HepG2 (cell line): ENCODE results near the gene CACNA1D. TPM values are rescaled to one million over a fixed set of nuclear protein-coding genes. Genes with fewer than 3 reads are reported as not detected.

Source experiments
- BORCS8-MEF2B ChIP-seq: sonication (generic); formaldehyde crosslinking; IDR thresholded peaks from 2 replicates; pipeline ENCODE4 v1.8.0; 2022; ENCODE audit warnings: mild to moderate bottlenecking, missing genetic modification reagents
- CREB3 ChIP-seq: sonication (generic); formaldehyde crosslinking; IDR thresholded peaks from 2 replicates; pipeline ENCODE4 v1.5.0; 2020; ENCODE audit warnings: missing genetic modification reagents
- GTF2F1 ChIP-seq: fragments of 150-350 bp; IDR thresholded peaks from 2 replicates; pipeline ENCODE4 v1.6.1; 2014; ENCODE audit warnings: low read length
- HIC2 ChIP-seq: sonication (generic); formaldehyde crosslinking; IDR thresholded peaks from 2 replicates; pipeline ENCODE4 v1.9.0; 2022; ENCODE audit warnings: low read depth, missing genetic modification reagents
- MXD4 ChIP-seq: IDR thresholded peaks from 2 replicates; pipeline ENCODE4 v1.6.1; 2016; ENCODE audit warnings: mild to moderate bottlenecking, missing biosample characterization, missing genetic modification reagents
- NCOA1 ChIP-seq: sonication (generic); formaldehyde crosslinking; IDR thresholded peaks from 2 replicates; pipeline ENCODE4 v1.9.0; 2021; ENCODE audit warnings: missing genetic modification reagents
- TRIM22 ChIP-seq: fragments of 450-650 bp; IDR thresholded peaks from 2 replicates; pipeline ENCODE4 v1.6.1; 2017
- USF2 ChIP-seq, 2 experiments: sonication (generic) in 1 of 2; formaldehyde crosslinking in 1 of 2; IDR thresholded peaks; 2 replicates each; pipeline versions ENCODE4 v1.5.1 to v1.6.1; 2011 to 2020; ENCODE audit warnings: borderline replicate concordance in 1 of 2, low read depth in 1 of 2, low read length in 1 of 2, mild to moderate bottlenecking in 1 of 2, missing genetic modification reagents in 1 of 2, moderate library complexity in 1 of 2
- ZBTB40 ChIP-seq, 2 experiments: fragments of 450-650 bp in 1 of 2; sonication (generic) in 1 of 2; formaldehyde crosslinking in 1 of 2; IDR thresholded peaks; 2 replicates each; pipeline versions ENCODE4 v1.6.1 to v1.8.0; 2016 to 2022; ENCODE audit warnings: antibody characterized with exemption in 1 of 2, mild to moderate bottlenecking in 1 of 2, missing genetic modification reagents in 1 of 2
- ZFY ChIP-seq: sonication (generic); formaldehyde crosslinking; IDR thresholded peaks from 2 replicates; pipeline ENCODE4 v1.4.0; 2020; ENCODE audit warnings: missing genetic modification reagents
- ZNF20 ChIP-seq: sonication (generic); formaldehyde crosslinking; IDR thresholded peaks from 2 replicates; pipeline ENCODE4 v1.4.0; 2020; ENCODE audit warnings: mild to moderate bottlenecking, moderate library complexity, missing genetic modification reagents
- ZNF232 ChIP-seq: sonication (generic); formaldehyde crosslinking; IDR thresholded peaks from 2 replicates; pipeline ENCODE4 v1.4.0; 2020; ENCODE audit warnings: missing genetic modification reagents, borderline replicate concordance
- polyA plus RNA-seq, 8 experiments: library from polyadenylated mRNA; depleted of rRNA in 3 of 8; stranded (reverse) in 7 of 8; unstranded in 1 of 8; fragments of >200 nt; fragmentation: Illumina TruSeq in 4 of 8; extraction: Trizol in 4 of 8; gene quantifications; 2 replicates each; pipeline versions ENCODE4 v1.2.1 to v1.2.3, GENCODE V29; 2011 to 2016; ENCODE audit warnings: low read depth in 4 of 8, missing spikeins in 1 of 8, mixed read lengths in 1 of 8; ENCODE audit not compliant: insufficient read depth in 1 of 8
- total RNA-seq, 5 experiments: library from RNA; depleted of rRNA; stranded (reverse); fragments of >200 nt; fragmentation: Illumina TruSeq; extraction: Trizol; gene quantifications; 2 replicates each; pipeline ENCODE4 v1.2.3, GENCODE V29; 2016; ENCODE audit warnings: low read depth in 1 of 5

The CACNA1D gene
- total and polyA plus RNA-seq, 2 of the 13 experiments (the other 11 are each of a cell fraction or from before 2014, with no cell fraction given): 0.26 to 0.38 TPM

- TF ChIP-seq BORCS8-MEF2B: no peak
- no peak for TF ChIP-seq MXD4
- TF ChIP-seq ZFY (CRISPR knock-in tag): peak; percentile 44; the same call in 1 of the 2 replicates
- no peak for TF ChIP-seq NCOA1 (CRISPR knock-in tag)
- no peak for TF ChIP-seq ZNF20 (CRISPR knock-in tag)
- no peak for TF ChIP-seq GTF2F1
- TF ChIP-seq HIC2 (CRISPR knock-in tag): no peak
- no peak for TF ChIP-seq TRIM22
- no peak for TF ChIP-seq CREB3 (CRISPR knock-in tag)
- no peak for TF ChIP-seq ZNF232
- TF ChIP-seq USF2 (IDR thresholded peaks at IDR 0.05; ENCODE audit: low read depth, low read length): no peak
- no peak for TF ChIP-seq USF2 (CRISPR knock-in tag; IDR thresholded peaks at IDR 0.05; ENCODE audit: borderline replicate concordance)
- TF ChIP-seq ZBTB40 (IDR thresholded peaks at IDR 0.05): no peak
- no peak for TF ChIP-seq ZBTB40 (CRISPR knock-in tag; IDR thresholded peaks at IDR 0.05)
Observed at GRCh38 chr3:53473422-53473821, 21.0 kb upstream of the CACNA1D start (continued).
